AG04450 (cell line): ENCODE results near the gene CAMTA2. TPM values are rescaled to one million over a fixed set of nuclear protein-coding genes. Genes with fewer than 3 reads are reported as not detected.

Source experiments
- CTCF ChIA-PET: fragments of 300-600, 350-600 bp; formaldehyde crosslinking; extraction: SDS; loops from one replicate; lab custom pipeline; 2022; ENCODE audit warnings: antibody characterized with exemption, inconsistent platforms; lab: Charles Lee
- POLR2A ChIA-PET: fragments of 350-600 bp; formaldehyde crosslinking; extraction: SDS; loops from one replicate; lab custom pipeline; 2021; ENCODE audit warnings: antibody characterized with exemption, inconsistent platforms; lab: Yijun Ruan, JAX
- DNase-seq: peaks from one replicate; pipeline ENCODE4 v3.0.0-alpha.2; 2011; ENCODE audit warnings: low read depth, low spot score
- H3K27ac ChIP-seq: one replicate; pipeline ENCODE4 v1.5.1; 2012; ENCODE audit warnings: low read depth, low read length, control low read depth
- H3K27me3 ChIP-seq: one replicate; pipeline ENCODE4 v1.6.0; 2012; ENCODE audit warnings: low read length; ENCODE audit not compliant: control insufficient read depth, insufficient read depth
- H3K4me3 ChIP-seq: 2 replicates; pipeline ENCODE4 v1.5.1; 2011; ENCODE audit warnings: mild to moderate bottlenecking, low read depth, low read length, control low read depth
- H3K9me3 ChIP-seq: 2 replicates; pipeline ENCODE4 v1.5.1; 2012; ENCODE audit warnings: low read length; ENCODE audit not compliant: control insufficient read depth, insufficient read depth
- polyA plus RNA-seq: library from polyadenylated mRNA; depleted of rRNA; stranded (reverse); fragments of >200 nt; gene quantifications from 2 replicates; pipeline ENCODE4 v1.2.3, GENCODE V29; 2011
- TF ChIP-seq, protein P1 (sequence below): IDR thresholded peaks from 2 replicates; pipeline ENCODE4 v1.5.1; 2011; ENCODE audit warnings: low read depth, low read length, control low read depth, inconsistent platforms

CAMTA2 gene
- polyA plus RNA-seq, 1 experiment, result 18.0 TPM

DNA sequence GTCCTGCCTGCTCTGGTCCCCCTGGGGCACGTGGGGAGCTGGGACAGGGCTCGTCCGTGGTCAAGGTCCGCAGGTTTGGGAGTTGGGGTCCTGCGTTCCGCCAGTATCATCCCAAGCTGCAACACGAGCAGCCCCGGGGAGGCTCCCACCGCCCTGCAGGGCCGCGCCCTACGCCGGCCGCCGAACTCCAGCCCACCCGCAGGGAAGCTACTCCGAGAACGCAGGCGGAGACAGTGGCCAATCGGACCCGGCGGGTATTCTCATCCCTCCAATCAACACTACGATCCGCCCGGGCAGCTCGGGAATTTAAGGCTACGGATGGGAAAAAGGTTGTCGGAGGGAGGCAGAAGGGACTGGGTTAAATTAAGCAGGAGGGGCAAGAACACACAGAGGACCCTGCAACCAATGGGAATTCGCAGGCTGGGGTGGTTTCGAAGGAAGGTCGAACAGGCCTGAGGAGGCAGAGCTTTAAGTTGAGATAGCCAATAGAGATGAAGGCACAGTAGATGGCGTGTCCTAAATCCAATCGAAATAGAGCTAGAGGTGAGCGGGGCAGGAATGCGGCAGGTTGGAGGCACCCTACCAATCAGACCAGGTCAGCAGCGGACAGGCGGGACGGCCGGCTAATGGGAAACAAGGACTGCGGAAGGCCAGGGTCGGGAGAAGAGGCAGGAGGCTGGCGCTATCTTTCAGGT lies 20.5 kb downstream of the CAMTA2 start:
- TF ChIP-seq, protein P1, sequence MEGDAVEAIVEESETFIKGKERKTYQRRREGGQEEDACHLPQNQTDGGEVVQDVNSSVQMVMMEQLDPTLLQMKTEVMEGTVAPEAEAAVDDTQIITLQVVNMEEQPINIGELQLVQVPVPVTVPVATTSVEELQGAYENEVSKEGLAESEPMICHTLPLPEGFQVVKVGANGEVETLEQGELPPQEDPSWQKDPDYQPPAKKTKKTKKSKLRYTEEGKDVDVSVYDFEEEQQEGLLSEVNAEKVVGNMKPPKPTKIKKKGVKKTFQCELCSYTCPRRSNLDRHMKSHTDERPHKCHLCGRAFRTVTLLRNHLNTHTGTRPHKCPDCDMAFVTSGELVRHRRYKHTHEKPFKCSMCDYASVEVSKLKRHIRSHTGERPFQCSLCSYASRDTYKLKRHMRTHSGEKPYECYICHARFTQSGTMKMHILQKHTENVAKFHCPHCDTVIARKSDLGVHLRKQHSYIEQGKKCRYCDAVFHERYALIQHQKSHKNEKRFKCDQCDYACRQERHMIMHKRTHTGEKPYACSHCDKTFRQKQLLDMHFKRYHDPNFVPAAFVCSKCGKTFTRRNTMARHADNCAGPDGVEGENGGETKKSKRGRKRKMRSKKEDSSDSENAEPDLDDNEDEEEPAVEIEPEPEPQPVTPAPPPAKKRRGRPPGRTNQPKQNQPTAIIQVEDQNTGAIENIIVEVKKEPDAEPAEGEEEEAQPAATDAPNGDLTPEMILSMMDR, result no peak
- no peaks in the 10 kb centered on the region for H3K27me3 ChIP-seq
- H3K4me3 ChIP-seq, result peak overlapping the region; percentile 84
- DNase-seq, result peak; percentile 99
- peaks cover 5% of the 10 kb centered on the region; the same call in 1 of the 2 replicates for H3K9me3 ChIP-seq
- ChIA-PET POLR2A (interaction anchor here (0.6 to 5.6 kb wide), 11 partner anchors 10 to 824 kb away, joined by 3 to 128 read pairs (median 6); partner anchors contain the start of genes CAMTA2, ENO3, GP1BA and INCA1), CTCF (interaction anchor here (0.9 to 2.6 kb wide), 3 partner anchors 14 to 95 kb away, joined by 3 to 11 read pairs (median 7); no protein-coding TSS in a partner anchor)
- H3K27ac ChIP-seq, result peak overlapping the region; percentile 98

DNA sequence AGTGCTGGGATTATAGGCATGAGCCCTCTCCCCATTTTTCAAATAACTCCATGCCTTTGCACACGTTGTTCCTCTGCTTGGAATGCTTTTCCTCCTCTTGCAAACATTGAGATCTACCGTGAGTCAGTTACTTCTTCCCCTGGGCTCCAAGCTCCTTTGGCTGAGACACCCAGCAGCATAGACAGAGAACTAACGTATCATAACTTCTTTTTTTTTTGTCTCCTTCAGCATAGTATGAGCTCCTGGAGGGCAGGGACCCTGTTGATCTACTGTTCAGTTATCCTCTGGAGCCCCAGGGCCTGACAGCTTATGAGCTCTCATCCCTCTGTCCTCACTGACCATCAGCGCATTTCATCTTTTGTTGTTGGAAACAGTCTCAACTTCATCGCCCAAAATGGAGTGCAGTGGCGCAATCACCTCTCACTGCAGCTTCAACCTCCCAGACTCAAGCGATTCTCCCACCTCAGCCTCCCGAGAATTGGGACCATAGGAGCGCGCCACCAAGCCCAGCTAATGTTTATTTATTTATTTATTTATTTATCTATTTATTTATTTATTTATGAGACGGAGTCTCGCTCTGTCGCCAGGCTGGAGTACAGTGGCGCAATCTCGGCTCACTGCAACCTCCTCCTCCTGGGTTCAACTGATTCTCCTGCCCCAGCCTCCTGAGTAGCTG lies 22.0 kb downstream of the CAMTA2 start:
- no peaks in the 10 kb centered on the region for H3K27me3 ChIP-seq
- CTCF ChIA-PET, result interaction anchor here (2.6 kb wide), 1 partner anchor 56 kb away, joined by 11 read pairs; no protein-coding TSS in a partner anchor
- POLR2A ChIA-PET, result interaction anchor here (0.9 to 5.6 kb wide), 4 partner anchors 8 to 56 kb away, joined by 4 to 128 read pairs (median 40); partner anchors contain the start of genes ENO3, PFN1, RNF167 and SLC25A11
- TF ChIP-seq, protein P1, result no peak
- no peak overlapping the region for H3K4me3 ChIP-seq
- H3K27ac ChIP-seq, result no peak overlapping the region
- DNase-seq, result no peak
- peaks cover 5% of the 10 kb centered on the region; the same call in 1 of the 2 replicates for H3K9me3 ChIP-seq

DNA sequence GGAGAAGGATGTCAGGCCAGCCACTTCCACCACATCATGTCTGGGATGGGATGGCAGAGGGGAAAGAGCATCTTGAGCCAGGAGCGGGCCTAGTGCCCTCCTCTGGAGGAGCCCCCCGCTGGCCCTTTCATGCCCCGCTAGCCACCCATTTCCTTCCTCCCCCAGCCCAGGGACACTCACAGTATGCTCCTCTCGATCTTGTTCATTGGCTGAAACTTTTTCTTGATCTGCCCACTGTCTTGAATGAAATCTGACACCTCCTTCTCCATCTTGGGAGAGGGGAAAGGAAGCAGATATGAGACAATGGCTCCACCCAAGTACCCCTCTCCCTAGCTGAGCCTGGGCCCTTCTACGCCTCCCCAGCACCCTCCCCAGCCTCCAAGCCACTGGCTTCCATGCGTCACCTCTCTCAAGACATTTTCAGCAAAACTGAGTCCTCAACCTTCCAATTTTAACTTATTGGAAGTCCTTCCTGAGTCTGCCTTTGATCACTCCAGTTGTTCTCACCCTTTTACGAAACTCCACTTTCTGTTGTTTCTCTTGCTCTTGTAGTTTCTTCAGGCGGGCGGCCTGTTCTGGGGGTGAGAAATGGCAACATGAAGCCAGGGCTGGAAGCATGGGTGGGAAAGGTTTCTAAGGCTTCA lies 27.1 kb downstream of the CAMTA2 start:
- ChIA-PET CTCF (no interaction called here), POLR2A (interaction anchor here (0.6 to 1.0 kb wide), 2 partner anchors 8 to 37 kb away, joined by 4 to 10 read pairs; no protein-coding TSS in a partner anchor)

DNA sequence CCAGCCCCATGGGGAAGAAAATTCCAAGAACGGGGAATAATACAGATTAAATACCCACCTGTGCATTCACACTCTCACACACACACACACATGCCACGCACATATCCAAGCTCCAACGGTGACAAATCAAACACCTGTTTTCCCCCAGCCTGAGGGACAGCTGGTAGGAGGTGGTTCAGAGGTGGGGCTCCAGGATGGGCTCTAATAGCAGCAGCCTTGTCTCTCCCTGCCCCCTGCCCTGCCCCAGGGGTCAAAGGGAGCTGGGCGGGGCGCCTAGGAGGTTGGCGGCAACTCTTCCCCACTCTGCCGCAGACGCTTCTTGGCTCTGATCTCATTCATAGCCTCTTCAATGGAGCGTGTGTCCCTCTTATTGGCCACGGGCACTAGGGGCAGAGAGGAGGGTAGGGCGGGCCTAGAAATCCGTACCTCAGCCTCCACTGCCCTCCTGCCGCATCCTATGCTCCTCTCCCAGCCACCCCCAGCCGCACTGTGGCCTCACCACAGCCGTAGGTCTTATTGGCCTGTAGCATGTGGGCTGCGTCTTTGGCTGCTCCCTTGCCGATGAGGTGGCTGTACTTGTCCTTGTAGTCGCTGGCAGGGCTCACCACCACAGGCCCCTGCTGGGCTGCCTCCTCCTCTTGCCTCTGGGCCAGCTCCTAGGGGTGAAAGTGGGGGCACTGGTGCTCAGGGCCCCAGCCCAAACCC lies 28.1 kb downstream of the CAMTA2 start:
- DNase-seq, result no peak

More for the DNA sequence above, 27.1 kb downstream of the CAMTA2 start:
- H3K4me3 ChIP-seq, result no peak overlapping the region
- H3K27me3 ChIP-seq, result no peaks in the 10 kb centered on the region
- no peak overlapping the region for H3K27ac ChIP-seq
- TF ChIP-seq, protein P1, result no peak
- DNase-seq, result no peak
- H3K9me3 ChIP-seq, result no peaks in the 10 kb centered on the region; the same call in 1 of the 2 replicates

More for the DNA sequence above, 28.1 kb downstream of the CAMTA2 start:
- CTCF ChIA-PET, result no interaction called here
- Histone ChIP-seq H3K27ac (no peak overlapping the region), H3K27me3 (no peaks in the 10 kb centered on the region), H3K9me3 (no peaks in the 10 kb centered on the region), H3K4me3 (no peak overlapping the region)
- POLR2A ChIA-PET, result no interaction called here
- TF ChIP-seq, protein P1, result no peak
